ENCODE data around the gene NFU1. TPM values are rescaled to one million over a fixed set of nuclear protein-coding genes. Genes with fewer than 3 reads are reported as not detected.

Gene NFU1
- total and polyA plus RNA-seq, 2 of the 4 experiments (the other 2 are of a cell fraction) = 24.0 to 32.4 TPM

DNA sequence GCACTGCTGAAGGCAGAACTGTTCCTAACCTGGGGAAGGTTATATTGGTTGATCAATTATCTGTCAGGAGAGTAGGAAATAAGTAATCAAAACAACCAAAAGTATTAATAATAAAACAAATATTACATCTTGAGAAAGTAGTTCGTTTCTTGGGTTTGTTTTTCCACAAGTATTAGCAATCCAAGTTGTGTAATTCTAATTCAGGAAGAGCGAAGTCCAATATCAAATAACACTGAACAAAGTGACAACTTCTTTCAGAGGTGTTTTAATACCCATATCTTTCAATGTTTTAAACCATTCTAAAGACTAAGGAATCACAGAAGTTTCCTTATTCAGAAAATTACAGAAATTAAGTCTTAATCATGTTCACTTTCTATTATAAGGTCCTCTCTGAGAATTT, 34.6 kb upstream of the NFU1 start:
- H2BK15ac ChIP-seq (ENCODE audit: low read depth, low read length) = no peak overlapping the region
- H3K18ac ChIP-seq (ENCODE audit: low read depth, low read length) = no peak overlapping the region
- peaks cover 6 to 22% of the 10 kb centered on the region in 2 experiments for H3K79me1 ChIP-seq (ENCODE audit: low read depth in 1 of 2, low read length in 2 of 2)
- no peak overlapping the region for H3K9ac ChIP-seq (ENCODE audit: low read depth, low read length)
- no peak overlapping the region for H2BK5ac ChIP-seq (ENCODE audit: low read depth, low read length, poor library complexity, severe bottlenecking)
- H3K4me2 ChIP-seq (ENCODE audit: low read depth, low read length) = no peak overlapping the region
- H3K4ac ChIP-seq (ENCODE audit: low read depth, low read length) = no peak overlapping the region
- no peak overlapping the region for H3K56ac ChIP-seq (ENCODE audit: extremely low read depth, insufficient read depth, low read length)
- ATAC-seq (ENCODE audit: low read depth) (no peak), DNase-seq (no peak)
- no peaks in the 10 kb centered on the region for H3K27me3 ChIP-seq (ENCODE audit: control insufficient read depth, insufficient read depth, low read length)
- TF ChIP-seq MXI1 (IDR thresholded peaks at IDR 0.05; ENCODE audit: borderline replicate concordance, low read depth, low read length) (no peak), RCOR1 (IDR thresholded peaks at IDR 0.05; ENCODE audit: insufficient replicate concordance, low read length) (no peak), CHD1 (IDR thresholded peaks at IDR 0.05; ENCODE audit: low read depth, low read length) (no peak)
- no peaks in the 10 kb centered on the region for H3K4me1 ChIP-seq (ENCODE audit: control insufficient read depth, insufficient read depth, low read length)
- H3K23ac ChIP-seq (ENCODE audit: low read depth, low read length) = no peak overlapping the region
- H2BK120ac ChIP-seq (ENCODE audit: low read depth, low read length) = no peak overlapping the region
- intact Hi-C loops (cut with micrococcal nuclease) = no loop called here
- H4K8ac ChIP-seq (ENCODE audit: low read depth in 2 of 2, low read length in 2 of 2) = no peak overlapping the region
- H4K20me1 ChIP-seq (ENCODE audit: insufficient read depth, low read length) = no peaks in the 10 kb centered on the region; the same call in 1 of the 2 replicates
- peaks cover 8% of the 10 kb centered on the region for H3K9me1 ChIP-seq (ENCODE audit: insufficient read depth, low read length)
- H2AK5ac ChIP-seq (ENCODE audit: low read depth, low read length) = no peak overlapping the region
- H4K91ac ChIP-seq (ENCODE audit: insufficient read depth, low read depth, low read length) = no peak overlapping the region
- no peak overlapping the region for H4K5ac ChIP-seq (ENCODE audit: low read depth, low read length)
- H3K27ac ChIP-seq (ENCODE audit: insufficient read depth, low read length) = no peak overlapping the region
- BruUV-seq (replicated peaks) = no TSS peak
- WGBS, 2 experiments (ENCODE audit: extremely low coverage in 2 of 2, insufficient read length in 1 of 2) = no CpG with 5 or more reads among the region's 2 CpGs
- peaks cover 6% of the 10 kb centered on the region for H3K36me3 ChIP-seq (ENCODE audit: control insufficient read depth, insufficient read depth, low read length)
- no peak overlapping the region for H3K14ac ChIP-seq (replicated peaks; ENCODE audit: low read depth, low read length)
- CTCF ChIA-PET = no interaction called here
- no peak overlapping the region for H2AFZ ChIP-seq (replicated peaks; ENCODE audit: low read length, poor library complexity)
- H3K9me3 ChIP-seq (ENCODE audit: control insufficient read depth, insufficient read depth, low read length) = no peaks in the 10 kb centered on the region
- POLR2A ChIA-PET (ENCODE audit: unreplicated experiment) = no interaction called here
- dilution Hi-C loops (cut with HindIII; ENCODE audit: low sequenced_read_pairs, unreplicated experiment) = no loop called here
- H2BK20ac ChIP-seq (ENCODE audit: low read depth, low read length) = no peak overlapping the region
- H3K4me3 ChIP-seq (ENCODE audit: insufficient read depth, low read depth, low read length) = no peak overlapping the region
- in situ Hi-C loops (cut with MboI; ENCODE audit: low sequenced_read_pairs) = no loop called here
- no peak overlapping the region for H2AK9ac ChIP-seq (replicated peaks; ENCODE audit: low read depth, low read length, poor library complexity)
